Nephron (organoid): ENCODE data around the gene RGS4.
"Not testable (repeated sequence)": the region's sequence is repeated elsewhere in the genome, so short reads cannot be mapped to it uniquely, and the experiment has no call there.

Source experiments
- H3K27ac Mint-ChIP-seq, 3 experiments: 2 replicates each; pipeline ENCODE4 v1.8.0; 2020; ENCODE audit warnings: mixed read lengths in 3 of 3, mild to moderate bottlenecking in 2 of 3, moderate library complexity in 1 of 3
- H3K27me3 Mint-ChIP-seq: 2 replicates; pipeline ENCODE4 v1.8.0; 2021; ENCODE audit warnings: low read depth, mild to moderate bottlenecking, moderate library complexity, mixed read lengths
- H3K36me3 Mint-ChIP-seq: 2 replicates; pipeline ENCODE4 v1.8.0; 2020; ENCODE audit warnings: low read depth, mixed read lengths
- H3K4me1 Mint-ChIP-seq: 2 replicates; pipeline ENCODE4 v1.8.0; 2020; ENCODE audit warnings: mixed read lengths
- H3K4me3 Mint-ChIP-seq, 3 experiments: 2 replicates each; pipeline ENCODE4 v1.8.0; 2020; ENCODE audit warnings: mild to moderate bottlenecking in 3 of 3, mixed read lengths in 3 of 3, moderate library complexity in 2 of 3
- H3K9me3 Mint-ChIP-seq: 2 replicates; pipeline ENCODE4 v1.8.0; 2020; ENCODE audit warnings: mixed read lengths
- TF ChIP-seq, protein P1 (sequence below), 3 experiments: fragments of 200-600 bp; sonication (generic); IDR thresholded peaks; one replicate each; pipeline ENCODE4 v1.5.0; 2021; ENCODE audit warnings: antibody characterized with exemption in 3 of 3; ENCODE audit not compliant: unreplicated experiment in 3 of 3

Gene RGS4

DNA sequence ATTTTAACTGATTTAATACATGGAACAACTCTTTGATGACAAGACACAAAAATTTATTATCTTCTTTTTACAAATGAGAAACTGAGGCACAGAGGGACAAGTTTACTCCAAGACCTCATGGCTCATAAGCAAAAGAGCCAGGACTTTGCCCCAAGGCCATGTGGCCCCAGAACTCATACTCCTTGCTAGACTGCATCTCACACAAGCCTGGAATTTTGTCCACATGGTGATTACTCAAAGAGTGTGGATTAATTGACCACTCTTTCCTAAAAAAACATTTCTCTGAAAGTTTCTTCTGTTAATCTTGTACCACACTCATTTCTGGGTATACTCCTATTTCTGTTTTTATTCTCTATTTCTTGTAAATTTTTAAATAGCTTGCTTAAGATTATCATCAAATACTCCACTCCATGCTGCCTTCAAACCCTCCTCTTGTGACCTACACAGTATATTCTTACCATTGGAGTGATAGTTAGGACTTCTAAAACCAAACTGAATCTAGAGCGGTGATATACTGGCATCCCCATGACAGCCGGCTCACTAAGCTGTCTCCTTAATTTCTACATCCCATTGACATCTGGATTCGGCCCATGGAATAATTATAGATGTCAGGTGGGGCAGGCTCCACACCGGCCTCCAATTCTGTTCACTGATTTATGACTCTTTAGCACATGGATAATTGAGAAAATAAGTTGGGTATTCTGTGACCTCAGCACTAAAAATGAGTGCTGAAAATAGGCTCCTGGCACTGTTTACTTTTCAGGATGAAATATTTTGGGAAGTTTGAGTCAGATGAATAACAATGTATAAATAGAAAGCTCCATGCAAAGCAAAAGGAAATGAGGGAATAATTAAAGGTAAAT lies 16.1 kb downstream of the RGS4 start:
- Mint-ChIP-seq H3K4me3 (no peak overlapping the region), H3K27me3 (no peaks in the 10 kb centered on the region), H3K36me3 (no peaks in the 10 kb centered on the region), H3K4me1 (no peaks in the 10 kb centered on the region), H3K9me3 (no peaks in the 10 kb centered on the region), H3K27ac (no peak overlapping the region)
- TF ChIP-seq, protein P1, sequence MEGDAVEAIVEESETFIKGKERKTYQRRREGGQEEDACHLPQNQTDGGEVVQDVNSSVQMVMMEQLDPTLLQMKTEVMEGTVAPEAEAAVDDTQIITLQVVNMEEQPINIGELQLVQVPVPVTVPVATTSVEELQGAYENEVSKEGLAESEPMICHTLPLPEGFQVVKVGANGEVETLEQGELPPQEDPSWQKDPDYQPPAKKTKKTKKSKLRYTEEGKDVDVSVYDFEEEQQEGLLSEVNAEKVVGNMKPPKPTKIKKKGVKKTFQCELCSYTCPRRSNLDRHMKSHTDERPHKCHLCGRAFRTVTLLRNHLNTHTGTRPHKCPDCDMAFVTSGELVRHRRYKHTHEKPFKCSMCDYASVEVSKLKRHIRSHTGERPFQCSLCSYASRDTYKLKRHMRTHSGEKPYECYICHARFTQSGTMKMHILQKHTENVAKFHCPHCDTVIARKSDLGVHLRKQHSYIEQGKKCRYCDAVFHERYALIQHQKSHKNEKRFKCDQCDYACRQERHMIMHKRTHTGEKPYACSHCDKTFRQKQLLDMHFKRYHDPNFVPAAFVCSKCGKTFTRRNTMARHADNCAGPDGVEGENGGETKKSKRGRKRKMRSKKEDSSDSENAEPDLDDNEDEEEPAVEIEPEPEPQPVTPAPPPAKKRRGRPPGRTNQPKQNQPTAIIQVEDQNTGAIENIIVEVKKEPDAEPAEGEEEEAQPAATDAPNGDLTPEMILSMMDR (IDR thresholded peaks at IDR 0.05; ENCODE audit: unreplicated experiment in 3 of 3) = no peak

DNA sequence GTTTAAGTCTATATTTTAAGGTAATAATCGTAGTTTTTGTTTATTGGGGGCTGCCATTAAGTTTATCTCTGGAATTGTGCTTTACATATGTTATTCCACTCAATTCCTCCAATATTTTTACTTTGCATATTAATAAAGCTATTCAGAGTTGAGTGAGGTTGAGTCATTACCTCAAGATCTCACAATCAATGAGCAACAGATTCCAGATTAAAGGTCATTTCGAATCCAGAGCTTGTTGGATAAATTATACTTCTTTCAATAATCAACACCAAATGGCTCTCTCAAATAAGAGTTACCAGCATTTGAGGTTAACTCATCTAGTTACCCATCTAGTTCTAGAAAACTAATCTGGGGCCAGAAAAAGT lies 16.7 kb downstream of the RGS4 start:
- Mint-ChIP-seq H3K27ac (no peak overlapping the region), H3K36me3 (no peaks in the 10 kb centered on the region), H3K27me3 (no peaks in the 10 kb centered on the region), H3K9me3 (no peaks in the 10 kb centered on the region), H3K4me3 (no peak overlapping the region), H3K4me1 (no peaks in the 10 kb centered on the region)
- TF ChIP-seq, protein P1 (IDR thresholded peaks at IDR 0.05; ENCODE audit: unreplicated experiment in 3 of 3) = no peak

DNA sequence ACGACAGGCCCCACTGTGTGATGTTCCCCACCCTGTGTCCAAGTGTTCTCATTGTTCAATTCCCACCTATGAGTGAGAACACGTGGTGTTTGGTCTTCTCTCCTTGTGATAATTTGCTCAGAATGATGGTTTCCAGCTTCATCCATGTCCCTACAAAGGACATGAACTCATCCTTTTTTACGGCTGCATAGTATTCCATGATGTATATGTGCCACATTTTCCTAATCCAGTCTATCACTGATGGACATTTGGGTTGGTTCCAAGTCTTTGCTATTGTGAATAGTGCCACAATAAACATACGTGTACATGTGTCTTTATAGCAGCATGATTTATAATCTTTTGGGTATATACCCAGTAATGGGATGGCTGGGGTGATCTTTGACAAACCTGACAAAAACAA lies 20.0 kb downstream of the RGS4 start:
- H3K4me3 Mint-ChIP-seq, H3K4me1 Mint-ChIP-seq, H3K27ac Mint-ChIP-seq, H3K27me3 Mint-ChIP-seq, H3K9me3 Mint-ChIP-seq, H3K36me3 Mint-ChIP-seq: not testable (repeated sequence)

DNA sequence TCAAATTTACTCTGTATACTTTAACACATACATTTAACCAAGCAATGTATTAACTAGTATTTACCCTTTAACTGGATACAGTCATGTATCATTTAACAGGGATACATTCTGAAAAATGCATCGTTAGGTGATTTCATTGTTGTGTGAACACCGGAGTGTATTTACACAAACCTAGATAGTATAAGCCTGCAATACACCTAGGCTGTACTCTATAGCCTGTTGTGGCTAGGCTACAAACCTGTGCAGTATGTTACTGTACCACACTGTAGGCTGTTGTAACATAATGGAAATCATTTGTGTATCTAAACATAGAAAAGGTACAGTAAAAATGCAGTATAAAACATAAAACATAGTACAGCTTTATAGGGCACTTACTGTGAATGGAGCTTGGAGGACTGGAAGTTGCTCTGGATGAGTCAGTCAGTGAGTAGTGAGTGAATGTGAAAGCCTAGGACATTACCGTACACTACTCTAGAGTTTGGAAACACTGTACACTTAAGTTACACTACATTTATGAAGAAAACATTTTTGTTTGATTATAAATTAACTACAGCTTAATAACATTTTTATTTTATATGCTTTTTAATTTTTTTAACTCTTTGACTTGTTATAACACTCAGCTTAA lies 21.3 kb downstream of the RGS4 start:
- no peak overlapping the region for H3K27ac Mint-ChIP-seq
- no peaks in the 10 kb centered on the region for H3K36me3 Mint-ChIP-seq
- TF ChIP-seq, protein P1 (IDR thresholded peaks at IDR 0.05; ENCODE audit: unreplicated experiment in 3 of 3) = no peak
- no peaks in the 10 kb centered on the region for H3K27me3 Mint-ChIP-seq
- no peaks in the 10 kb centered on the region for H3K9me3 Mint-ChIP-seq
- no peaks in the 10 kb centered on the region for H3K4me1 Mint-ChIP-seq
- no peak overlapping the region for H3K4me3 Mint-ChIP-seq

DNA sequence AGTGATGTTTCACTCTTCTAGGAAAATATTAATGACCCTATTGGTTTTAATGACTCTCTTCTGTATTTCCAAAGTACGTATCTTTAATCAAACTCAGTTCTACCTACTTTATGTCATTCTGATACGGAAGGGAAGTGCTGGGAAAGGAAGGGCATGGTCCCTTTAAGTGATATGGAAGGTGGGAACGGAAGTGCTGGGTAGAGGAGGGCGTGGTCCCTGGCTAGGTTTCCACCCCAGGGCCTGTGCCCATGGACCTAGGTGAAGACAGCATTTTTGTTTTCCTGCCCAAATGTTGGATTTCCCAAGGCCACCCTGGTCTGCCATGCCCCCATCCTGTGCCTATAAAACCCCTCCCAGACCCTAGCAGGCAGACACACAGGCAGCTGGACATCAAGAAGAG lies 24.0 kb downstream of the RGS4 start:
- Mint-ChIP-seq H3K4me3 (no peak overlapping the region), H3K27ac (no peak overlapping the region), H3K36me3 (no peaks in the 10 kb centered on the region), H3K4me1 (no peaks in the 10 kb centered on the region), H3K9me3 (no peaks in the 10 kb centered on the region), H3K27me3 (no peaks in the 10 kb centered on the region)
- TF ChIP-seq, protein P1 (IDR thresholded peaks at IDR 0.05; ENCODE audit: unreplicated experiment in 3 of 3) = no peak

DNA sequence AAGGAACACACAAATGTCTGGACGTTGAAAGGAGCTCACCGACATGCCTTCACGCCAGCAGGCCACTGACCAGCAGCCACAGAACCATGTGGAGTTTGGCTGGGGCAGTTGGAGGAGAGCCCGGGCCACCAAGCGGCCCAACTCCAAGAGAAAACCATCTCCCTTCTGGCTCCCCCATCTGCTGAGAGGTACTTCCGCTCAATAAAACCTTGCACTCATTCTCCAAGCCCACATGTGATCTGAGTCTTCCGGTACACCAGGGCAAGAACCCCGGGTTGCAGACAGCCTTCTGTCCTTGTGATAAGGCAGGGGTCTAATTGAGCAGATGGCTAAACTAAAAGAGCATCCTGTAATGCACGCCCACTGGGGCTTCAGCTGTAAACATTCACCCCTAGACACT lies 24.4 kb downstream of the RGS4 start:
- no peaks in the 10 kb centered on the region for H3K4me1 Mint-ChIP-seq
- no peak overlapping the region for H3K4me3 Mint-ChIP-seq
- no peak overlapping the region for H3K27ac Mint-ChIP-seq
- H3K27me3 Mint-ChIP-seq = no peaks in the 10 kb centered on the region
- H3K36me3 Mint-ChIP-seq = no peaks in the 10 kb centered on the region
- TF ChIP-seq, protein P1 (IDR thresholded peaks at IDR 0.05; ENCODE audit: unreplicated experiment in 3 of 3) = no peak
- H3K9me3 Mint-ChIP-seq = no peaks in the 10 kb centered on the region
